Astrocyte (in vitro differentiated cells and primary cell): ENCODE results near the gene TAF7L.

Experiments used
- CTCF ChIP-seq: IDR thresholded peaks from 2 replicates; pipeline ENCODE4 v1.5.1; 2011; ENCODE audit warnings: low read depth, mild to moderate bottlenecking, inconsistent platforms, low read length, moderate library complexity; ENCODE audit not compliant: insufficient read depth
- EZH2 ChIP-seq: IDR thresholded peaks from 2 replicates; pipeline ENCODE4 v1.6.1; 2012; ENCODE audit warnings: mild to moderate bottlenecking, low read length, inconsistent platforms; ENCODE audit not compliant: insufficient read depth

DNA sequence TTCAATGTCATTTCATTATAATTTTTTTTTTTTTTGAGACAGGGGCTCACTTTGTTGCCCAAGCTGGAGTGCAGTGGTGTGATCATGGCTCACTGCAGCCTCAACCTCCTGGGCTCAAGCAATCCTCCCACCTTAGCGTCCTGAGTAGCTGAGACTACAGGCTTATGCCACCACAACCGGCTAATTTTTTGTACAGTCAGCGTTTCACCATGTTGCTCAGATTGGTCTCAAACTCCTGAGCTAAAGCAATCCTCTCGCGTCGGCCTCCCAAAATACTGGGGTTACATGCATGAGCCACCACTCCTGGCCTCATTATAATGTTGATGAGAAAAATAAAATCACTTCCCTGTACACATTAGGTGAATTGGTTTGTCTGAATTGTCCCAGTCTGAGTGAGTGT lies 16.9 kb downstream of the TAF7L start:
- TF ChIP-seq CTCF = no peak
- no peak for TF ChIP-seq EZH2
